LNCaP clone FGC (cell line): ENCODE results near the gene MIEN1.

ENCODE experiments used
- DNase-seq: peaks from one replicate; pipeline ENCODE4 v3.0.0-alpha.2; 2011; ENCODE audit warnings: low read depth
- H3K4me3 ChIP-seq: 2 replicates; pipeline ENCODE4 v1.5.1; 2011; ENCODE audit warnings: mild to moderate bottlenecking, low read depth, low read length, control low read depth
- CTCF ChIP-seq: IDR thresholded peaks from 2 replicates; pipeline ENCODE4 v1.5.1; 2012; ENCODE audit warnings: mild to moderate bottlenecking; ENCODE audit not compliant: control insufficient read depth, insufficient read depth; ENCODE audit errors: extremely low read depth

The MIEN1 gene

GRCh38 chr17:39754958-39755553 is 24.7 kb upstream of the MIEN1 start:
- DNase-seq = no peak
- peak overlapping the region; percentile 65 for H3K4me3 ChIP-seq
- no peak for TF ChIP-seq CTCF

DNA sequence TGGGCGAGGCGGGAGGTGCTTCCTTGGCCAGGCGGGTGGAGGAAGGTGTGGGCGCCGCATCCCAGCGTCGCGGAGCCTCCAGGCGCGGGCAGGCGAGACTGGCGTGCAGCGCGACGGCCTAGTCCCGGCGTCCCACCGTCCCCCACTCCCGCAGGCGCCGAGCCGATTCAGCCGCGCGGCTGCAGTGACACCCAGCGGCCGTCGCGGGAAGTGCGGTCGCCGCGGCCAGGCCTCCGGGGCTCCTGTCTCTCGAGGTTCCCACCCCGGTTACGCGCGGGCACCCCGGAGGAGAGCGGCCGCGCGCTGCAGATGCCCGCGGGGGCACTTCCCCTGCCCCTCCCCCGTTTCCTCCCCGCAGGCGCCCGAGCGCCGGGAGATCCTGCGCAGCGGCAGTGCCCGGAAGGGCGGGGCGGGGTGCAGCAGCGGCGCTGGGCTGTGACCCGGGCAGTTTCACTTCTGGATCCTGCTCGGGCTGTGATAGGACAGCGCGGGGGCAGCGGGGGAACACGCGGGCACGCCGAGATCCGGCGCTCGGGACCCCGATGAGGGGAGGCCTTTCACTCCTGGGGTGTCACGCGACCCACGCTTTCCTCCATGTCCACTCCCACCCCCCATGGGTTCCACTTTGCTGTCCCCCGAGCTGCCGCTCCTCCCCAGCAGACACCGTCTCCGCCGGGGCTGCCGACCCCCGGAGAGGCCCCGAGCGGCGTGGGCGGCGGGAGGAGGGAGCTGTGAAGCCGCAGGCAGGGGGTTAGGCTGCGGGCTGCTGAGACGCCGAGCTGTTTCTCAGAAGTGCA is 24.0 kb upstream of the MIEN1 start:
- DNase-seq = no peak
- TF ChIP-seq CTCF = peak; percentile 96
- peak overlapping the region; percentile 65 for H3K4me3 ChIP-seq

- TF ChIP-seq CTCF = peak; percentile 44
- DNase-seq = no peak
Observed at GRCh38 chr17:39753514-39754160, 23.3 kb upstream of the MIEN1 start.

DNA sequence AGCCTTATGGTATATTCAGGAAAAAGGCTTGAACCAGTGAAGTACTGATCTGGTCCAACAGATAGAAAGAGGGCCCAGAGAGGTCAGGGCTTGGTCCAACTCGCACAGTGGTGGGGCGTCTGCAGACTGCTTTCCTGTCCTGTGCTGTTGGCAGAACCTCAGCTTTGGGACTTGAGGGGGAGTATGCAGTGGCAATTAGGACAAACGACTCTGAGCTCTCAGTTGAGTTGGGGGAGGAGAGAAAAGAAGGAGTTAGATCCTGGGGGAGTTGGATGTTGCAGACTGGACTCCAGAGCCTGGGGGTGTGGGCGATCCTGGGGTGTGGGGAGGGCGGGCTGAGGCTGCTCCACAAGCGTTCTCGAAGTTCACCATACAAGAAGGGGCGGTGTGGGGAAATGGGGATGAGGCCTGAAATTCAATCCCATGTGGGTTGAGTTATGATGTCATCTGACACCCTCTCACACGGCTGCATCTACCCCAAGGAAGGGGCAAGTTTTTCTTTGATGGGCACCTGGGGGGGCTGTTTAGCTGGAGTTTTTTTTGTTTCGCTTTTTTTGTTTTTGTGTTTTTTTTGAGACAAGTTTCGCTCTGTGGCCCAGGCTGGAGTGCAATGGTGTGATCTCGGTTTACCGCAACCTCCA is 22.0 kb upstream of the MIEN1 start:
- TF ChIP-seq CTCF = no peak
- DNase-seq = no peak
- H3K4me3 ChIP-seq = no peak overlapping the region

More at GRCh38 chr17:39753514-39754160, 23.3 kb upstream of the MIEN1 start:
- peak overlapping the region; percentile 65 for H3K4me3 ChIP-seq

DNA sequence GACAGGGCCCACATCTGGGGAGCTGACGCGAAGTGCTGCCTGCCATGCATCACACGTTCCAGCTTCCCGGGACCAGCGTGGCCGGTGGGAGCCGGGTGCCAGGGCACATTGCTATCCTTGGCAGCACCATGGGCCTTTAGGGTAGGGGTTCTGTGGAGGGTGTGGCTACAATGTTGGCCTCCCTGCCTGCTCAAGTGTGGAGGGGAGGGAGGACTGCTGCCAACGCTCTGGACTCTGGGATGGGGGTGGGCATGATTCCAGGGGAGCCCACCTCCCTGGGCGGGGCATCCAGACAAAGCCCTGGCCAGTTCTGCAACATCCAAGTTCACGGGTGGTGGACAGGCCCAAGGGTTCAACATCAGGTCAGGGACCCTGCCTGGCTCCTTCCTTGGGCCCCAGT is 21.3 kb upstream of the MIEN1 start:
- H3K4me3 ChIP-seq = no peak overlapping the region
- no peak for TF ChIP-seq CTCF
- no peak for DNase-seq

- DNase-seq = no peak
- no peak for TF ChIP-seq CTCF
- H3K4me3 ChIP-seq = no peak overlapping the region
Observed at GRCh38 chr17:39751016-39751543, 20.7 kb upstream of the MIEN1 start.
